ENCODE data around the gene BLOC1S5.
"Not testable (repeated sequence)": the region's sequence is repeated elsewhere in the genome, so short reads cannot be mapped to it uniquely, and the experiment has no call there.

DNA sequence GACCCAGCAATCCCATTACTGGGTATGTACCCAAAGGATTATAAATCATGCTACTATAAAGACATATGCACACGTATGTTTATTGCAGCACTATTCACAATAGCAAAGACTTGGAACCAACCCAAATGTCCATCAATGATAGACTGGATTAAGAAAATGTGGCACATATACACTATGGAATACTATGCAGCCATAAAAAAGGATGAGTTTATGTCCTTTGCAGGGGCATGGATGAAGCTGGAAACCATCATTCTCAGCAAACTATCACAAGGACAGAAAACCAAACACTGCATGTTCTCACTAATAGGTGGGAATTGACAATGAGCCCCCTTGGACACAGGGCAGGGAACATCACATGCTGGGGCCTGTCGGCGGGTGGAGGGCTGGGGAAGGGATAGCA, 30.1 kb downstream of the BLOC1S5 start:
- TF ChIP-seq CTCF, POLR2A (IDR thresholded peaks at IDR 0.05): not testable (repeated sequence)

Measured in heart left ventricle (tissue), 13 donors.